Right hindlimb (tissue), 1 donor: ENCODE results near the gene NCOA1.
"Not testable (repeated sequence)": the region's sequence is repeated elsewhere in the genome, so short reads cannot be mapped to it uniquely, and the experiment has no call there.

Experiments
- DNase-seq: peaks from one replicate; pipeline ENCODE4 v3.0.0-alpha.2; 2018

NCOA1 gene

GRCh38 chr2:24761866-24762265, 270.8 kb downstream of the NCOA1 start:
- DNase-seq: no peak

- DNase-seq: no peak
Observed at GRCh38 chr2:24762518-24762917, 271.5 kb downstream of the NCOA1 start.

- DNase-seq: no peak
Observed at GRCh38 chr2:24763843-24764242, 272.8 kb downstream of the NCOA1 start.

- no peak for DNase-seq
Observed at GRCh38 chr2:24766609-24767008, 275.6 kb downstream of the NCOA1 start.

GRCh38 chr2:24768013-24768412, 277.0 kb downstream of the NCOA1 start:
- DNase-seq: no peak

- no peak for DNase-seq
Observed at GRCh38 chr2:24768601-24769000, 277.5 kb downstream of the NCOA1 start.

- no peak for DNase-seq
Observed at GRCh38 chr2:24771061-24771460, 280.0 kb downstream of the NCOA1 start.

GRCh38 chr2:24771764-24772586, 280.9 kb downstream of the NCOA1 start:
- no peak for DNase-seq

- no peak for DNase-seq
Observed at GRCh38 chr2:24774373-24774772, 283.3 kb downstream of the NCOA1 start.

GRCh38 chr2:24779116-24779515, 288.1 kb downstream of the NCOA1 start:
- DNase-seq: no peak

- no peak for DNase-seq
Observed at GRCh38 chr2:24783641-24784040, 292.6 kb downstream of the NCOA1 start.

GRCh38 chr2:24785671-24786321, 294.7 kb downstream of the NCOA1 start:
- DNase-seq: no peak

GRCh38 chr2:24787532-24787931, 296.5 kb downstream of the NCOA1 start:
- DNase-seq: no peak

GRCh38 chr2:24788816-24789215, 297.8 kb downstream of the NCOA1 start:
- DNase-seq: no peak

GRCh38 chr2:24791452-24791851, 300.4 kb downstream of the NCOA1 start:
- no peak for DNase-seq

- DNase-seq: no peak
Observed at GRCh38 chr2:24792542-24792873, 301.5 kb downstream of the NCOA1 start.

GRCh38 chr2:24792874-24793760, 302.1 kb downstream of the NCOA1 start, which contains the start of the genes CENPO and PTRHD1:
Gene CENPO, plus strand, starts transcription at chr2:24793425. Its CDS starts 495 bp downstream, at chr2:24793920.
Gene PTRHD1, minus strand, starts transcription at chr2:24793391. Its CDS starts 14 bp downstream, at chr2:24793377.
- peak; percentile 98 for DNase-seq

GRCh38 chr2:24793761-24794435, 302.8 kb downstream of the NCOA1 start:
- no peak for DNase-seq

- DNase-seq: no peak
Observed at GRCh38 chr2:24797644-24798043, 306.6 kb downstream of the NCOA1 start.

- not testable (repeated sequence) for DNase-seq
Observed at GRCh38 chr2:24800487-24800886, 309.4 kb downstream of the NCOA1 start.

GRCh38 chr2:24805811-24806660, 315.0 kb downstream of the NCOA1 start:
- DNase-seq: not testable (repeated sequence)

- no peak for DNase-seq
Observed at GRCh38 chr2:24806661-24807036, 315.6 kb downstream of the NCOA1 start.
